Body of pancreas (tissue), 4 donors: ENCODE data around the gene PLRG1. TPM values are rescaled to one million over a fixed set of nuclear protein-coding genes. Genes with fewer than 3 reads are reported as not detected.

Experiments
- ATAC-seq: fragments of 150-250 bp; one replicate; pipeline ENCODE4 v1.9.1; 2016
- DNase-seq, 4 donors: peaks; one replicate each; pipeline ENCODE4 v3.0.0-alpha.2; 2019
- H3K27ac ChIP-seq, 4 donors: fragments of 200-600 bp; sonication (generic); 1 replicate in 3 of 4; 2 replicates in 1 of 4; pipeline versions ENCODE4 v1.5.1 to v1.6.1; 2016 to 2019; ENCODE audit warnings: mild to moderate bottlenecking in 1 of 4, mixed read lengths in 1 of 4, moderate library complexity in 1 of 4
- H3K27me3 ChIP-seq, 2 donors: fragments of 200-600 bp; sonication (generic); one replicate each; pipeline ENCODE4 v1.6.0; 2016; ENCODE audit warnings: mild to moderate bottlenecking in 1 of 2
- H3K36me3 ChIP-seq, 2 donors: fragments of 200-600 bp; sonication (generic); replicated peaks in 1 of 2; 2 replicates each; pipeline ENCODE4 v1.5.1; 2016; ENCODE audit warnings: low read depth in 2 of 2; ENCODE audit not compliant: insufficient read depth in 1 of 2
- H3K4me1 ChIP-seq: fragments of 200-600 bp; sonication (generic); one replicate; pipeline ENCODE4 v1.6.0; 2016
- H3K4me3 ChIP-seq, 2 donors: fragments of 200-600 bp; sonication (generic); 1 replicate in 1 of 2; 2 replicates in 1 of 2; pipeline ENCODE4 v1.5.1; 2016 to 2019
- H3K9me3 ChIP-seq, 3 donors: fragments of 200-600 bp; sonication (generic); 1 replicate in 2 of 3; 2 replicates in 1 of 3; pipeline ENCODE4 v1.5.1; 2016
- CTCF ChIP-seq, 7 experiments: fragments of 450-650 bp in 4 of 7; fragments of 200-600 bp in 3 of 7; sonication (generic) in 3 of 7; IDR thresholded peaks; one replicate each; pipeline ENCODE4 v1.5.1; 2016 to 2019; ENCODE audit warnings: antibody characterized with exemption in 7 of 7
- POLR2A ChIP-seq, 3 donors: fragments of 450-650 bp; IDR thresholded peaks; one replicate each; pipeline ENCODE4 v1.6.1; 2016; ENCODE audit warnings: antibody characterized with exemption in 3 of 3, mild to moderate bottlenecking in 2 of 3
- WGBS, 2 donors: methylation state at CpG; one replicate each; pipeline ENCODE4 v1.1.5; 2017; 5-methylcytosine and 5-hydroxymethylcytosine counted together
- intact Hi-C: fragments of 100-400 bp; cut with DNase I; formaldehyde crosslinking; loops from one replicate; pipeline ENCODE4 v1.15.1; 2023
- total RNA-seq, 2 donors: library from RNA; depleted of rRNA; stranded (reverse); fragments of >200 nt; gene quantifications; one replicate each; pipeline ENCODE4 v1.1.0, GENCODE V29; 2016

The PLRG1 gene
- total RNA-seq, 2 donors from 2014 or later = 15.2 to 25.2 TPM

GRCh38 chr4:154503598-154503997 is 46.6 kb downstream of the PLRG1 start:
- Histone ChIP-seq H3K27ac (no peak overlapping the region), H3K36me3 (no peaks in the 10 kb centered on the region), H3K4me1 (no peaks in the 10 kb centered on the region), H3K27me3 (no peaks in the 10 kb centered on the region), H3K9me3 (no peaks in the 10 kb centered on the region), H3K4me3 (no peak overlapping the region)
- intact Hi-C loops = no loop called here
- TF ChIP-seq CTCF (IDR thresholded peaks at IDR 0.05) (peak in 5 of 7 experiments; percentile 19 to 36 (median 27)), POLR2A (IDR thresholded peaks at IDR 0.05) (no peak)
- DNase-seq (no peak), ATAC-seq (no peak)
- WGBS, 2 donors = 4 to 5% methylated on average over 1 of the region's 1 CpG

GRCh38 chr4:154502111-154502510 is 48.1 kb downstream of the PLRG1 start:
- TF ChIP-seq CTCF (IDR thresholded peaks at IDR 0.05) (no peak), POLR2A (IDR thresholded peaks at IDR 0.05) (no peak)
- intact Hi-C loops = no loop called here
- H3K27me3 ChIP-seq = no peaks in the 10 kb centered on the region
- no peak for ATAC-seq
- no peak overlapping the region for H3K27ac ChIP-seq
- H3K4me1 ChIP-seq = no peaks in the 10 kb centered on the region
- no peaks in the 10 kb centered on the region for H3K9me3 ChIP-seq
- WGBS, 2 donors = 35 to 45% methylated on average over 6 of the region's 6 CpGs
- no peak overlapping the region for H3K4me3 ChIP-seq
- DNase-seq = peak in 1 of 4 donors; percentile 31
- H3K36me3 ChIP-seq = no peaks in the 10 kb centered on the region

GRCh38 chr4:154497889-154498288 is 52.3 kb downstream of the PLRG1 start:
- DNase-seq (no peak), ATAC-seq (no peak)
- Histone ChIP-seq H3K4me1 (no peaks in the 10 kb centered on the region), H3K27ac (no peak overlapping the region), H3K27me3 (no peaks in the 10 kb centered on the region), H3K4me3 (no peak overlapping the region), H3K36me3 (no peaks in the 10 kb centered on the region), H3K9me3 (no peaks in the 10 kb centered on the region)
- 50 to 77% methylated on average over 5 of the region's 5 CpGs for WGBS, 2 donors
- TF ChIP-seq POLR2A (IDR thresholded peaks at IDR 0.05) (no peak), CTCF (IDR thresholded peaks at IDR 0.05) (no peak)
- intact Hi-C loops = no loop called here

- Histone ChIP-seq H3K4me1 (peaks cover 13% of the 10 kb centered on the region), H3K9me3 (no peaks in the 10 kb centered on the region), H3K36me3 (no peaks in the 10 kb centered on the region), H3K4me3 (no peak overlapping the region), H3K27me3 (peaks cover 0 to 6% of the 10 kb centered on the region in 2 donors), H3K27ac (no peak overlapping the region)
- no peak for TF ChIP-seq POLR2A (IDR thresholded peaks at IDR 0.05)
- TF ChIP-seq CTCF (IDR thresholded peaks at IDR 0.05) = no peak
- intact Hi-C loops = no loop called here
- DNase-seq = no peak
- ATAC-seq = no peak
- 77 to 81% methylated on average over 2 of the region's 2 CpGs for WGBS, 2 donors
Observed at GRCh38 chr4:154495867-154496266, 54.3 kb downstream of the PLRG1 start.

- H3K27me3 ChIP-seq = peaks cover 0 to 15% of the 10 kb centered on the region in 2 donors
- H3K9me3 ChIP-seq = no peaks in the 10 kb centered on the region
- ATAC-seq (no peak), DNase-seq (no peak)
- no peak overlapping the region for H3K27ac ChIP-seq
- H3K36me3 ChIP-seq = no peaks in the 10 kb centered on the region
- intact Hi-C loops = no loop called here
- 19 to 25% methylated on average over 16 of the region's 16 CpGs for WGBS, 2 donors
- H3K4me3 ChIP-seq = no peak overlapping the region
- peaks cover 24% of the 10 kb centered on the region for H3K4me1 ChIP-seq
- TF ChIP-seq CTCF (IDR thresholded peaks at IDR 0.05) (no peak), POLR2A (IDR thresholded peaks at IDR 0.05) (no peak)
Observed at GRCh38 chr4:154492288-154492687, 57.9 kb downstream of the PLRG1 start.
